LoVo (cell line): ENCODE results near the gene GP2.
"Not testable (repeated sequence)": the region's sequence is repeated elsewhere in the genome, so short reads cannot be mapped to it uniquely, and the experiment has no call there.

Experiments used
- DNase-seq: peaks from one replicate; pipeline ENCODE4 v3.0.0-alpha.2; 2016; ENCODE audit warnings: low spot score

The GP2 gene

GRCh38 chr16:20323591-20324117 lies 3.7 kb downstream of the GP2 start:
- no peak for DNase-seq

GRCh38 chr16:20322696-20323095 lies 4.6 kb downstream of the GP2 start:
- DNase-seq, result no peak

- DNase-seq, result no peak
Observed at GRCh38 chr16:20321671-20322070, 5.6 kb downstream of the GP2 start.

- not testable (repeated sequence) for DNase-seq
Observed at GRCh38 chr16:20321051-20321450, 6.3 kb downstream of the GP2 start.

- DNase-seq, result no peak
Observed at GRCh38 chr16:20320592-20320991, 6.7 kb downstream of the GP2 start.

- DNase-seq, result no peak
Observed at GRCh38 chr16:20320178-20320577, 7.1 kb downstream of the GP2 start.

- DNase-seq, result no peak
Observed at GRCh38 chr16:20319406-20319805, 7.9 kb downstream of the GP2 start.

GRCh38 chr16:20318437-20318836 lies 8.9 kb downstream of the GP2 start:
- no peak for DNase-seq

- DNase-seq, result no peak
Observed at GRCh38 chr16:20318006-20318405, 9.3 kb downstream of the GP2 start.

GRCh38 chr16:20317117-20317516 lies 10.2 kb downstream of the GP2 start:
- DNase-seq, result no peak

- no peak for DNase-seq
Observed at GRCh38 chr16:20316715-20317114, 10.6 kb downstream of the GP2 start.

GRCh38 chr16:20315764-20316163 lies 11.5 kb downstream of the GP2 start:
- DNase-seq, result no peak

- no peak for DNase-seq
Observed at GRCh38 chr16:20314575-20314974, 12.7 kb downstream of the GP2 start.

- DNase-seq, result no peak
Observed at GRCh38 chr16:20313741-20314140, 13.6 kb downstream of the GP2 start.

GRCh38 chr16:20312536-20313095 lies 14.7 kb downstream of the GP2 start:
- DNase-seq, result not testable (repeated sequence)

GRCh38 chr16:20311548-20311947 lies 15.8 kb downstream of the GP2 start:
- no peak for DNase-seq

- no peak for DNase-seq
Observed at GRCh38 chr16:20310421-20311395, 16.6 kb downstream of the GP2 start.

- no peak for DNase-seq
Observed at GRCh38 chr16:20309786-20310185, 17.5 kb downstream of the GP2 start.

GRCh38 chr16:20308801-20309590 lies 18.3 kb downstream of the GP2 start:
- no peak for DNase-seq

GRCh38 chr16:20308266-20308665 lies 19.0 kb downstream of the GP2 start:
- DNase-seq, result no peak

GRCh38 chr16:20307791-20308190 lies 19.5 kb downstream of the GP2 start:
- no peak for DNase-seq

- DNase-seq, result no peak
Observed at GRCh38 chr16:20307240-20307671, 20.1 kb downstream of the GP2 start.
